CD4-positive, alpha-beta memory T cell (primary cell): ENCODE data around the gene NPC2. TPM values are rescaled to one million over a fixed set of nuclear protein-coding genes. Genes with fewer than 3 reads are reported as not detected.

ENCODE experiments used
- CTCF ChIA-PET: fragments of 350-600 bp; sonication (Branson Sonifier 250); formaldehyde crosslinking; loops from one replicate; lab custom pipeline; 2021; ENCODE audit warnings: inconsistent platforms; ENCODE audit not compliant: partially characterized antibody; lab: Charles Lee
- POLR2A ChIA-PET: fragments of 350-600 bp; sonication (Branson Sonifier 250); formaldehyde crosslinking; loops from one replicate; lab custom pipeline; 2021; ENCODE audit not compliant: partially characterized antibody; lab: Charles Lee
- DNase-seq, 5 donors: peaks; one replicate each; pipeline versions ENCODE4 v3.0.0 to v3.0.0-alpha.2; 2020 to 2022; ENCODE audit warnings: mixed read lengths in 1 of 5
- H3K27ac ChIP-seq: one replicate; pipeline ENCODE4 v1.7.0; 2013; ENCODE audit warnings: low read depth, low read length
- H3K27me3 ChIP-seq: 2 replicates; pipeline ENCODE4 v1.7.0; 2013; ENCODE audit warnings: mild to moderate bottlenecking, low read length, moderate library complexity; ENCODE audit not compliant: insufficient read depth
- H3K36me3 ChIP-seq: 2 replicates; pipeline ENCODE4 v1.7.0; 2013; ENCODE audit warnings: mild to moderate bottlenecking, low read length, moderate library complexity; ENCODE audit not compliant: insufficient read depth
- H3K4me1 ChIP-seq: 2 replicates; pipeline ENCODE4 v1.7.0; 2013; ENCODE audit warnings: mild to moderate bottlenecking, low read length, moderate library complexity; ENCODE audit not compliant: insufficient read depth
- H3K4me3 ChIP-seq, 2 donors: one replicate each; pipeline ENCODE4 v1.7.0; 2013; ENCODE audit warnings: low read length in 2 of 2, mild to moderate bottlenecking in 1 of 2
- H3K9me3 ChIP-seq, 2 donors: one replicate each; pipeline ENCODE4 v1.7.0; 2013; ENCODE audit warnings: low read length in 2 of 2, control low read depth in 1 of 2; ENCODE audit not compliant: control insufficient read depth in 1 of 2
- H3K27ac Mint-ChIP-seq, 7 donors: one replicate each; pipeline ENCODE4 v1.8.0; 2020 to 2021; ENCODE audit warnings: mixed read lengths in 7 of 7, mild to moderate bottlenecking in 6 of 7, inconsistent platforms in 3 of 7, moderate library complexity in 3 of 7
- H3K27me3 Mint-ChIP-seq, 2 donors: one replicate each; pipeline ENCODE4 v1.8.0; 2020 to 2021; ENCODE audit warnings: mixed read lengths in 2 of 2
- H3K36me3 Mint-ChIP-seq, 2 donors: one replicate each; pipeline ENCODE4 v1.8.0; 2020 to 2021; ENCODE audit warnings: mixed read lengths in 2 of 2, inconsistent platforms in 1 of 2, mild to moderate bottlenecking in 1 of 2
- H3K4me1 Mint-ChIP-seq, 4 donors: one replicate each; pipeline ENCODE4 v1.8.0; 2020 to 2021; ENCODE audit warnings: mixed read lengths in 4 of 4, mild to moderate bottlenecking in 1 of 4
- H3K4me3 Mint-ChIP-seq, 8 donors: one replicate each; pipeline ENCODE4 v1.8.0; 2020 to 2021; ENCODE audit warnings: mixed read lengths in 8 of 8, mild to moderate bottlenecking in 7 of 8, moderate library complexity in 6 of 8, inconsistent platforms in 3 of 8
- H3K9me3 Mint-ChIP-seq, 8 donors: one replicate each; pipeline ENCODE4 v1.8.0; 2020 to 2021; ENCODE audit warnings: mixed read lengths in 8 of 8, mild to moderate bottlenecking in 5 of 8, inconsistent platforms in 3 of 8, moderate library complexity in 1 of 8
- intact Hi-C: fragments of 100-400 bp; cut with micrococcal nuclease; formaldehyde crosslinking; loops from one replicate; pipeline ENCODE4 v1.15.1; 2023
- polyA plus RNA-seq, 2 donors: library from polyadenylated mRNA; unstranded; fragments of 300-500 nt; fragmentation: Illumina TruSeq; gene quantifications; one replicate each; pipeline ENCODE4 v1.2.3, GENCODE V29; 2021
- total RNA-seq, 2 experiments: library from RNA; stranded (reverse); gene quantifications; one replicate each; pipeline ENCODE4 v1.2.3, GENCODE V29; 2021

NPC2 gene
- total and polyA plus RNA-seq, 4 experiments from 2014 or later, result 50.9 to 89.9 (median 68.8) TPM

- no peak overlapping the region for H3K4me3 Mint-ChIP-seq
- peaks cover 0 to 8% (median 5%) of the 10 kb centered on the region in 4 donors for H3K4me1 Mint-ChIP-seq
- Histone ChIP-seq H3K4me1 (no peaks in the 10 kb centered on the region), H3K4me3 (no peak overlapping the region), H3K36me3 (no peaks in the 10 kb centered on the region), H3K27me3 (no peaks in the 10 kb centered on the region), H3K9me3 (no peaks in the 10 kb centered on the region), H3K27ac (no peak overlapping the region)
- ChIA-PET CTCF (no interaction called here), POLR2A (no interaction called here)
- no peak for DNase-seq
- no peaks in the 10 kb centered on the region for H3K27me3 Mint-ChIP-seq
- H3K9me3 Mint-ChIP-seq, result no peaks in the 10 kb centered on the region
- H3K36me3 Mint-ChIP-seq, result peaks cover 0 to 7% of the 10 kb centered on the region in 2 donors
- intact Hi-C loops, result no loop called here
- H3K27ac Mint-ChIP-seq, result peak overlapping the region in 1 of 7 donors; percentile 12
Measured at GRCh38 chr14:74503291-74503937, 10.3 kb upstream of the NPC2 start.

- Histone ChIP-seq H3K27me3 (no peaks in the 10 kb centered on the region), H3K4me1 (no peaks in the 10 kb centered on the region), H3K36me3 (no peaks in the 10 kb centered on the region), H3K4me3 (no peak overlapping the region), H3K9me3 (no peaks in the 10 kb centered on the region), H3K27ac (no peak overlapping the region)
- DNase-seq, result no peak
- Mint-ChIP-seq H3K27ac (no peak overlapping the region), H3K27me3 (no peaks in the 10 kb centered on the region), H3K4me1 (peaks cover 0 to 12% (median 7%) of the 10 kb centered on the region in 4 donors), H3K9me3 (no peaks in the 10 kb centered on the region), H3K4me3 (no peak overlapping the region), H3K36me3 (peaks cover 5 to 9% of the 10 kb centered on the region in 2 donors)
- intact Hi-C loops, result no loop called here
- POLR2A ChIA-PET, result no interaction called here
- CTCF ChIA-PET, result interaction anchor here (0.9 kb wide), 1 partner anchor 9 kb away, joined by 4 read pairs; no protein-coding TSS in a partner anchor
Measured at GRCh38 chr14:74502236-74503019, 9.3 kb upstream of the NPC2 start.

GRCh38 chr14:74501691-74502090 lies 8.6 kb upstream of the NPC2 start:
- H3K27ac Mint-ChIP-seq, result no peak overlapping the region
- intact Hi-C loops, result no loop called here
- H3K27me3 Mint-ChIP-seq, result no peaks in the 10 kb centered on the region
- Histone ChIP-seq H3K4me3 (no peak overlapping the region), H3K9me3 (no peaks in the 10 kb centered on the region), H3K4me1 (no peaks in the 10 kb centered on the region), H3K36me3 (no peaks in the 10 kb centered on the region), H3K27ac (no peak overlapping the region), H3K27me3 (no peaks in the 10 kb centered on the region)
- peaks cover 5 to 9% of the 10 kb centered on the region in 2 donors for H3K36me3 Mint-ChIP-seq
- no peaks in the 10 kb centered on the region for H3K9me3 Mint-ChIP-seq
- H3K4me1 Mint-ChIP-seq, result peaks cover 0 to 12% (median 7%) of the 10 kb centered on the region in 4 donors
- H3K4me3 Mint-ChIP-seq, result peak overlapping the region in 1 of 8 donors; percentile 5
- ChIA-PET POLR2A (no interaction called here), CTCF (no interaction called here)
- no peak for DNase-seq

GRCh38 chr14:74501135-74501614 lies 8.1 kb upstream of the NPC2 start:
- Histone ChIP-seq H3K27ac (no peak overlapping the region), H3K36me3 (no peaks in the 10 kb centered on the region), H3K27me3 (no peaks in the 10 kb centered on the region), H3K4me3 (no peak overlapping the region), H3K4me1 (peaks cover under 1% of the 10 kb centered on the region), H3K9me3 (no peaks in the 10 kb centered on the region)
- H3K4me1 Mint-ChIP-seq, result peaks cover 0 to 12% (median 7%) of the 10 kb centered on the region in 4 donors
- ChIA-PET CTCF (no interaction called here), POLR2A (no interaction called here)
- intact Hi-C loops, result no loop called here
- no peaks in the 10 kb centered on the region for H3K9me3 Mint-ChIP-seq
- peaks cover 5 to 10% of the 10 kb centered on the region in 2 donors for H3K36me3 Mint-ChIP-seq
- no peak for DNase-seq
- H3K4me3 Mint-ChIP-seq, result no peak overlapping the region
- no peak overlapping the region for H3K27ac Mint-ChIP-seq
- no peaks in the 10 kb centered on the region for H3K27me3 Mint-ChIP-seq

- Histone ChIP-seq H3K9me3 (no peaks in the 10 kb centered on the region), H3K4me1 (peaks cover 6% of the 10 kb centered on the region), H3K4me3 (no peak overlapping the region), H3K27me3 (no peaks in the 10 kb centered on the region), H3K27ac (no peak overlapping the region), H3K36me3 (no peaks in the 10 kb centered on the region)
- Mint-ChIP-seq H3K27me3 (no peaks in the 10 kb centered on the region), H3K9me3 (no peaks in the 10 kb centered on the region), H3K27ac (no peak overlapping the region), H3K36me3 (peaks cover 5 to 10% of the 10 kb centered on the region in 2 donors), H3K4me1 (peaks cover 0 to 13% (median 9%) of the 10 kb centered on the region in 4 donors), H3K4me3 (no peak overlapping the region)
- POLR2A ChIA-PET, result no interaction called here
- no peak for DNase-seq
- intact Hi-C loops, result no loop called here
- CTCF ChIA-PET, result no interaction called here
Measured at GRCh38 chr14:74500417-74501134, 7.5 kb upstream of the NPC2 start.

GRCh38 chr14:74495356-74495755 lies 2.3 kb upstream of the NPC2 start:
- Histone ChIP-seq H3K4me1 (peaks cover 34% of the 10 kb centered on the region), H3K4me3 (no peak overlapping the region), H3K27ac (peak overlapping the region; percentile 27), H3K9me3 (no peaks in the 10 kb centered on the region), H3K36me3 (no peaks in the 10 kb centered on the region), H3K27me3 (no peaks in the 10 kb centered on the region)
- Mint-ChIP-seq H3K27me3 (no peaks in the 10 kb centered on the region), H3K4me1 (peaks cover 22 to 23% (median 23%) of the 10 kb centered on the region in 4 donors), H3K9me3 (no peaks in the 10 kb centered on the region), H3K36me3 (peaks cover 5 to 17% of the 10 kb centered on the region in 2 donors), H3K27ac (peak overlapping the region in 4 of 7 donors; percentile 13 to 95 (median 92)), H3K4me3 (peak overlapping the region in 2 of 8 donors; percentile 29 to 53)
- peak in 2 of 5 donors; percentile 30 to 45 for DNase-seq
- intact Hi-C loops, result loop anchor here (10.0 kb wide), 1 partner anchor 449 kb away; no protein-coding TSS in a partner anchor
- CTCF ChIA-PET, result no interaction called here
- POLR2A ChIA-PET, result no interaction called here
